Stomach smooth muscle (tissue), 2 donors: Measurements from ENCODE around the gene CFAP100.

Experiments
- H3K27ac ChIP-seq: one replicate; pipeline ENCODE4 v1.7.0; 2013; ENCODE audit warnings: mild to moderate bottlenecking, low read length, inconsistent platforms
- H3K27me3 ChIP-seq, 2 donors: one replicate each; pipeline ENCODE4 v1.7.0; 2013; ENCODE audit warnings: low read length in 2 of 2; ENCODE audit not compliant: insufficient read depth in 2 of 2, control insufficient read depth in 1 of 2
- H3K36me3 ChIP-seq, 2 donors: one replicate each; pipeline ENCODE4 v1.7.0; 2013; ENCODE audit warnings: low read length in 2 of 2; ENCODE audit not compliant: control insufficient read depth in 2 of 2, insufficient read depth in 2 of 2
- H3K4me1 ChIP-seq: one replicate; pipeline ENCODE4 v1.7.0; 2013; ENCODE audit warnings: low read length; ENCODE audit not compliant: control insufficient read depth, insufficient read depth
- H3K4me3 ChIP-seq, 2 donors: one replicate each; pipeline ENCODE4 v1.7.0; 2013; ENCODE audit warnings: low read length in 2 of 2
- H3K9ac ChIP-seq, 2 donors: one replicate each; pipeline ENCODE4 v1.7.0; 2013; ENCODE audit warnings: low read length in 2 of 2, mild to moderate bottlenecking in 1 of 2
- H3K9me3 ChIP-seq, 2 donors: one replicate each; pipeline ENCODE4 v1.7.0; 2013; ENCODE audit warnings: low read length in 2 of 2; ENCODE audit not compliant: control insufficient read depth in 2 of 2
- donor health status: healthy.
- donor health status: Pancreatic carcinoma.

The CFAP100 gene

GRCh38 chr3:126370055-126370454 lies 24.7 kb upstream of the CFAP100 start:
- Histone ChIP-seq H3K9me3 (no peaks in the 10 kb centered on the region), H3K4me3 (no peak overlapping the region), H3K36me3 (no peaks in the 10 kb centered on the region), H3K27ac (no peak overlapping the region), H3K4me1 (no peaks in the 10 kb centered on the region), H3K27me3 (no peaks in the 10 kb centered on the region), H3K9ac (no peak overlapping the region)

- Histone ChIP-seq H3K27ac (no peak overlapping the region), H3K4me1 (no peaks in the 10 kb centered on the region), H3K9ac (no peak overlapping the region)
Observed at GRCh38 chr3:126370606-126371005, 24.1 kb upstream of the CFAP100 start.

DNA sequence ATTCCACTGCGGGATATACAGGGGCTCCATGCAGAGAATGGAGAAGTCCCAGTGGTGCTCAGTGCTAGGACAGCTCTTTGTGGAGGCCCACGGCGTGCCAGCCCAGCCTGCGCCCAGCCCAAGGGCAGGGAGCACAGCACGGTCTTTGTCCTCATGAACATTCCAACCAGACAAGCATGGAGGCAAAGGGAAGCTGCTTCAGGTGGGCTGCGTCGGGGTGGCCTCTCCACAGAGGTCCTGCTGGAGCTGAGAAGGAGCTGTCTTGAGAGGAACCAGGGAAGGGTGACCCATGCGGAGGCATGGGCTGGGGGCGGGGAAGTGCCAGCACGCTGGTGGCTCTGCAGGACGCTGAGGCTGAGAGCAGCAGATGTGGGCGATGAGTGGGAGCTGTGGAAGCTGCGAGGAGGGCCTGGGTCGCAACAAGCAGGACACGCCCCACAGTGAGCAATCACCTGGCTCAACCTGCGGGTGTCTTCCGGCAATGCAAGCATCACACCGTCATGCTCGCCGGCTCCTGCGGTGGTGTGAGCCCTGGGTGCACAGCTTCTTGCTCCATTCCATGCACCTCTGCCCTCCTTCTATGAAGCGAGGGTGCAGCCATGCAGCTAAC lies 23.5 kb upstream of the CFAP100 start:
- H3K9ac ChIP-seq, result no peak overlapping the region
- no peak overlapping the region for H3K27ac ChIP-seq
- H3K9me3 ChIP-seq, result no peaks in the 10 kb centered on the region
- no peaks in the 10 kb centered on the region for H3K36me3 ChIP-seq
- H3K27me3 ChIP-seq, result no peaks in the 10 kb centered on the region
- H3K4me3 ChIP-seq, result no peak overlapping the region
- H3K4me1 ChIP-seq, result peaks cover 3% of the 10 kb centered on the region

More at GRCh38 chr3:126370606-126371005, 24.1 kb upstream of the CFAP100 start:
- no peaks in the 10 kb centered on the region for H3K27me3 ChIP-seq
- no peaks in the 10 kb centered on the region for H3K9me3 ChIP-seq
- no peaks in the 10 kb centered on the region for H3K36me3 ChIP-seq
- H3K4me3 ChIP-seq, result no peak overlapping the region

DNA sequence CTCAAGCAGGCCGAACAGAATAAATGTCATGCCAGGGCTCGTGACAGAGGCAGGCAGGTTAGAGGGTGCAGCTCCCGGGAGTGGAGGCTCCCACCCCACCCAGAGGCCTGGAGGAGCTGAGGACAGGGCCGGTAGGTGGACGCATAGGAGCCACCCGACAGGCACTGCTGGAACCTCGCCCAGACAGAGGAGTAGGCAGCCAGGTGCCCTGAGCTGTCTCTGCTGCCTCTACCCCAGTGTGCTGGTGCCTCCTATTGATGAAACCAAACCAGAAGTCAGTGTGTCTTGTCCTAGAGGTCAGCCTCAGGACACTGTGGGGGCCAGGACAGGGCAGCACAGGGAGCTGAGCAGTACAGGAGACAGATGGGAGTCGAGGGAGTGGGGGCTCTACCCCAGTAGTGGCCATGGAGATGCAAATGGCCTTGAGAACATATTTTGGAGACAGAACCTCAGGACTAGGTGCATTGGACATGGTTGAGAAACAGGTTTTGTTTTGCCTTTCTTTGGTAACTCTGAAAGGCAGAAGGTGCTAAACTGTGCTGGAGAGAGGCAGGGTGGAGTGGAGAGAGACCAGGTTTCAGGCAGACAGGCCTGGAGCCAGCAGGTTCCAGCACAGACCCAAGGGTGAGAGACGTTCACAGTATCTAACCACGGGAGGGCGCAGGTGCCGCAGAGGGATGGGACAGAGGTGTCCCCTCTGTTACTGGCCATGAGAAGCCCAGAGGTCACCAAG lies 22.1 kb upstream of the CFAP100 start:
- H3K27ac ChIP-seq, result no peak overlapping the region
- H3K4me3 ChIP-seq, result no peak overlapping the region
- H3K36me3 ChIP-seq, result no peaks in the 10 kb centered on the region
- H3K27me3 ChIP-seq, result no peaks in the 10 kb centered on the region
- peaks cover 3% of the 10 kb centered on the region for H3K4me1 ChIP-seq
- no peaks in the 10 kb centered on the region for H3K9me3 ChIP-seq
- H3K9ac ChIP-seq, result no peak overlapping the region

DNA sequence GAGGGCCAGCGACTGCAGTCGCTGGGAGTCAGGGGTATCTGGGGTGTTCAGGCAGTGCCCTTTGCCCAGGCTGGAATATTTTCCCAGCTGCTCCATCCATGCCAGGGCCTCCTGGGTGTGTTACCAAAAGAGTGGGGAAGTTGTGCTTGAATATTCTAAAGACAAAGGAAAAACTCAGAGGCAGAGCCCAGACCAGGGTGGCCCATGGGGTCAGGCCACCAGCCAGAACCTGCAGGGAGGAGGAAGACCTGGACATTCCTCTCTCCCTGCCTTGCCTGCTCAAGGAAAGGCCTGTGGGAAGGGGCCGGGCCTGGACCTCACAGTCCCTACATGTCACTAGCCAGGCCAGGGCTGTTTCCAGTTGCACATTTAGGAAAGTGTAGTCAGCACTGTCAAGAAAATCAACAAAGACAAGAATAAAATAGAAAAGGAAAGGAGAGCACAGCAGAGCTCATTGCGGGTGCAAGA lies 21.5 kb upstream of the CFAP100 start:
- H3K4me3 ChIP-seq, result no peak overlapping the region
- no peak overlapping the region for H3K27ac ChIP-seq
- no peaks in the 10 kb centered on the region for H3K9me3 ChIP-seq
- H3K27me3 ChIP-seq, result no peaks in the 10 kb centered on the region
- H3K36me3 ChIP-seq, result no peaks in the 10 kb centered on the region
- no peak overlapping the region for H3K9ac ChIP-seq
- H3K4me1 ChIP-seq, result peaks cover 3% of the 10 kb centered on the region

DNA sequence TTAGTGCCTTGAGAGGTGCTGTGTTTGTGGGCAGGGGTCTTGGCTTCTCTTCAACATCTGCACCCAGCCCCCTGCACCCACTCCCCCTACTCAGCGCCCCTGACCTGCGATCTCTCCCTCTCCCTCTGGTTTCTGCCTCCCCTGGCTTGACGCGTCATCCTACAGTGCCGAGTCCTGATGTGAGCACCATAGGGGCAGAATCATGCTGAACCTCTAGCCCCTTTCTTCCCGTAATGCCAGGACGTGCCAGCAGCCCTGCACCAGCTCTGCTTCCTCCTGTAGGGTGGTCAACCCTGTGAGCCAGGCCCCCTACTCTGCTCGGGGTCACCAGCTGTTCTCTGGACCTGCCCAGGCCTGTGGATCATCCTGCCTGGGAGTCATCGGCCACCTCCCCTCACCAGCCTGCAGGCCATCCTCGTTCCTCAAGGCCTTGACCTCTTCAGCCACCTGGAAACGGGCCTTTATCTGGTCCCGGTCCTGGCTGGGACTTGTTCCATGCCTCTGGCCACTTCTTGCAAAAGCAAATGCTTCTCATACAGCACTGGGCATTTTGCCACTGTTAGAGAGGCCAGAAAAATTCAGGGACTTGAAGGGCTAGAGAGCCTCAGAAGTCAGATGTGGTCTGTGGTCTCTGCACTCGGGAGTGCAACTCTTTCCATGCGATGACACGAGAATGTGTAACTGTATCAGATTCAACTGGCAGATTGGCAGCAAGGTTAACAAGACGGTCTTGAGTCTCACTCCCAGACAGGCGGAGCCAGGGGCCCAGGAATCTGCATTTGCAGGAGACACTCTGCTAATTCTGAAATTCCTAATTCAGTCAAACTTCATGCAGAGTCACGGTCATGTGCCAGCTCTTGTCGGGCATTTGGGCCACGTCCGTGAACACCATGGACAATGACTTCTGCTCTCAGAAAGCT lies 20.8 kb upstream of the CFAP100 start:
- H3K4me1 ChIP-seq, result peaks cover 3% of the 10 kb centered on the region
- no peak overlapping the region for H3K27ac ChIP-seq
- no peaks in the 10 kb centered on the region for H3K36me3 ChIP-seq
- no peaks in the 10 kb centered on the region for H3K9me3 ChIP-seq
- H3K4me3 ChIP-seq, result no peak overlapping the region
- H3K9ac ChIP-seq, result no peak overlapping the region
- peaks cover 0 to 2% of the 10 kb centered on the region in 2 donors for H3K27me3 ChIP-seq

DNA sequence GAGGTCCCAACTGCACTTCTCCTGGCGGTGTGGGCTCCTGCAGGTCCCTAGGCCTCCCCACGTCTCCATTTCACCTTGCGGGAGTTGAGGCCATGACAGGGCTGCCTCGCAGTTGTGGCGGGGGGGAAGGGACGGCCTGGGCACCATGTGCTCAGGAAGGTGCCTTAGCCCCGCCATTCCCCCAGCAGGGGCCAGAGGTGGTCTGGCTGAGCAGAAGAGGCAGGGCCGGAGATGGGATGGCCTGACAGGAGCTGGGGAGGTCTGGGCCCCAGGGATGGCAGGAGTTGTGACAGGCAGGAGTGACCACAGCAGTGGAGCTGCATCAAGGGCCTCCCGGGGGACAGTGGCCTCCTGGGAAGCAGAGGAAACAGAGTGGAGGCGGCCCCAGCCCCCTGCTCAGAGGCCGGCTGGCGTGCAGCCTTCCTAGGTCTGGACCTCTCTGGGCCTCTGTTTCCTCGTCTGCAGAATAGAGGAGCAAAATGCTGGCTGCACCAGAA lies 18.8 kb upstream of the CFAP100 start:
- no peak overlapping the region for H3K27ac ChIP-seq
- H3K4me3 ChIP-seq, result no peak overlapping the region
- no peak overlapping the region for H3K9ac ChIP-seq
- H3K36me3 ChIP-seq, result no peaks in the 10 kb centered on the region
- H3K4me1 ChIP-seq, result peaks cover 3% of the 10 kb centered on the region
- H3K27me3 ChIP-seq, result peaks cover 0 to 4% of the 10 kb centered on the region in 2 donors
- no peaks in the 10 kb centered on the region for H3K9me3 ChIP-seq

DNA sequence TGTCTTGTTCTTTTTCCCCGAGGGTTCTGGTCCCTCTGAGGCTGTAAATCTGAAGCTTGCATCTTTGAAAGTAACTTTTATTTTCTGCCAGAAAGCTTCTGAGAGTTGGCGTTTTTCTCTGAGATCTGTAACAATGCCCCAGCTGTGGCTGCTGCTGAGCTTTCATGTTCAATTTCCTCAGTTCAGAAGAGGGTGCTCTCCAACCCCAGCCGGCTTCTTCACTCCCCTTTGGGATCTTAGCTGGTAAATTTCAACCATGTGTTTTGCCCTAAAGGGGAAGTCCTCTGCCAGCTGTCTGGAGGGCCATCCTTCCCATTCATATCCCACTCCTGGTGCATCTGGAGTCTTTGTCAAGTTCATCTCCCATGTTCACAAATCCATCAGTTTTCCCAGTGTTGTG lies 18.3 kb upstream of the CFAP100 start:
- H3K27me3 ChIP-seq, result peaks cover 0 to 4% of the 10 kb centered on the region in 2 donors
- H3K4me1 ChIP-seq, result peaks cover 3% of the 10 kb centered on the region
- H3K36me3 ChIP-seq, result no peaks in the 10 kb centered on the region
- no peak overlapping the region for H3K27ac ChIP-seq
- no peak overlapping the region for H3K4me3 ChIP-seq
- no peak overlapping the region for H3K9ac ChIP-seq
- H3K9me3 ChIP-seq, result no peaks in the 10 kb centered on the region

DNA sequence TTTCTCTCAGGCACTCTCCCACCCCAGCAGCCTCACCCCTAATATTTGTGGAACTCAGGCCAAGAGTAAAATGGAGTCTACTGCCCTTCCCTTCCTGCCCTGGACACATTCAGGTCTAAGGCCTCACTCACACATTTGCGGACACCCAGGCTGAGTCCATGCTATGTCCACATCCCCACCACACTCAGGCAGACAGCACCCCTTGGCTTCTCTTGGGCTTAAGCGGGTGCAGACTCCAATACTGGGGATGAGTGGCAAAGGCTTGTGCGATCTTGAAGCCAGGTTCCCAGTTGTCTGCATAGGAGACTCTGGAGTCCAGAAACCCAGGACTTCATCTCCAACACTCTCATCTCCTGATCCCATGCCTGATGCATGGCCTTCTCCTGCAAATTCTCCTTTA lies 17.5 kb upstream of the CFAP100 start:
- H3K27ac ChIP-seq, result no peak overlapping the region
- no peak overlapping the region for H3K4me3 ChIP-seq
- no peaks in the 10 kb centered on the region for H3K9me3 ChIP-seq
- peaks cover 0 to 4% of the 10 kb centered on the region in 2 donors for H3K27me3 ChIP-seq
- H3K9ac ChIP-seq, result no peak overlapping the region
- peaks cover 3% of the 10 kb centered on the region for H3K4me1 ChIP-seq
- H3K36me3 ChIP-seq, result no peaks in the 10 kb centered on the region

DNA sequence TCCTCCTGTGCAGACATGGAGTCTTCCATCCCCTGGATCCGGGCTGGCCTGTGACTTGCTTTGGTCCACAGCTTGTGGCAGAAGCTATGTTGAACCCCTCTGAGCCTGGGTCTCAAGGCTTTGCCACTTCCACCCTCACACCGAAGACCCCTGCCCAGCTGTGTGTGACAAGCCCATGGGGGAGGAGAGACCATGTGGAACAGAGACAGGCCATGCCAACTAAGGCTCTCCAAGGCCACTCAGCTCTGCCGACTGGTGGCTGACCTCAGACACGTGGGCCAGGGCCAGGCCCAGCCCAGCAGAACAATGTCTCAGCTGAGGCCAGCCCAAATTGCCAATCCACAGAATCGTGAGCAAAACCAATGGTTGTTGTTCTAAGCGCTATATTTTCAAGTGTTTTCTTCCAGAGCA lies 16.4 kb upstream of the CFAP100 start:
- Histone ChIP-seq H3K4me3 (no peak overlapping the region), H3K27me3 (peaks cover 0 to 4% of the 10 kb centered on the region in 2 donors), H3K27ac (no peak overlapping the region), H3K9me3 (no peaks in the 10 kb centered on the region), H3K9ac (no peak overlapping the region), H3K4me1 (peaks cover 3% of the 10 kb centered on the region), H3K36me3 (no peaks in the 10 kb centered on the region)
